GM21526 (cell line): Measurements from ENCODE around the gene BLVRA.
A peak's percentile ranks its signal among the peaks of the same experiment; 100 is the strongest.
"Not testable (repeated sequence)": the region's sequence is repeated elsewhere in the genome, so short reads cannot be mapped to it uniquely, and the experiment has no call there.

Experiments used
- ATAC-seq: cut with Tn5 transposase; IDR thresholded peaks from one replicate; pipeline ENCODE4 v1.9.1; 2021; ENCODE audit warnings: moderate library complexity; ENCODE audit not compliant: unreplicated experiment, low FRiP score

Gene BLVRA, protein sequence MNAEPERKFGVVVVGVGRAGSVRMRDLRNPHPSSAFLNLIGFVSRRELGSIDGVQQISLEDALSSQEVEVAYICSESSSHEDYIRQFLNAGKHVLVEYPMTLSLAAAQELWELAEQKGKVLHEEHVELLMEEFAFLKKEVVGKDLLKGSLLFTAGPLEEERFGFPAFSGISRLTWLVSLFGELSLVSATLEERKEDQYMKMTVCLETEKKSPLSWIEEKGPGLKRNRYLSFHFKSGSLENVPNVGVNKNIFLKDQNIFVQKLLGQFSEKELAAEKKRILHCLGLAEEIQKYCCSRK

DNA sequence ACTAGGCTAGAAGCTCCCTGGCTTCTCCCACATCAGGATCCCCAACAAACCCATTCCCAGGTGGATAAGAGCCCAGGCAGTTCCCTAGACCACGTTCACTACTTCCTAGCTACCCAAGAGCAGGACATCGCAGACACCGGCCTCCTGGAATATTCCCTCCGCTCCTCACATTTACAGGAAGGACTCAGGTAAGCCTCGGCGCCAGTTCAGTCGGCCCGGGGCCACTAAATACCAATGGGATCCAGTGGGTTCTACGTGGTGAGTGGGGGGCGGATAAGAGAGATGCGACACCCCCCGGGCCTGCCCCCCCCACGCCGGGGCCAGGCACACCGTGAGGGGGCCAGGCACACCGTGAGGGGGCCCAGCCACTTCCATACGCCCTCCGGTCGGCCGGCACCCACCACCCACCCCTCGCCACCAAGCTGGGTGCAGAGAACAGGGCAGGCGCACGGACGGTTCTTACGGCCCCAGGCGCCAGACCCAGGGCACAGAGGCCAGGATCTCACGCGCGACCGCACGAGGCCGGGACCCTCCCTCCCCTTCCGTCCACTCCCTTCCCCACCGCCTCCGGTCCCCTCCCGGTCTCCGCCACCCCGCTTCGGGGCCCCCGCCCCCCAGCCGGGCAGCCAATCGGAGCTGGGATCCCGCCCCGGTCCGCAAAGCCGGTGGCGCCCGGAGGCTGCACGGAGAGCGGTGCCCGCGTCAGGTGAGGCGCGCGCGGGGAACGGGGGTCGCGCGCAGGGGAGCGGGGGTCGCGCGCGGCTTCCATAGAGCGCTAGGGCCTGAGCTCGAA lies at the start of gene BLVRA:
Gene BLVRA (plus strand): TSS at position 652 of the 793 bp plus-strand sequence. CDS start 12,479 bp downstream, outside the sequence.
- peak; percentile 65 for ATAC-seq

DNA sequence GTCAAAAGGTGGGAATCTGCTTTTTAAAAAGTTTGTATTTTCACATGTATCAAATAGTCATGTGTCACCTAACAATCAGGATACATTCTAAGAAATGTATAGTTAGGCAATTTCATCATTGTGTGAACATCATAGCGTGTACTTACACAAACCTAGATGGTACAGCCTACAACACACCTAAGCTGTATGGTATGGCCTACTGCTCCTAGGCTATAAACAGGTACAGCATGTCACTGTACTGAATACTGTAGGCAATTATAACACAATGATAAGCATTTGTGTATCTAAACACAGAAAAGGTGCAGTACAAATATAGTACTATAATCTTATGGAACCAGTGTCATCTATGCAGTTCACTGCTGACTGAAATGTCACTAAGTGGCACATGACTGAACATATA lies 47.0 kb upstream of the BLVRA start:
- no peak for ATAC-seq

DNA sequence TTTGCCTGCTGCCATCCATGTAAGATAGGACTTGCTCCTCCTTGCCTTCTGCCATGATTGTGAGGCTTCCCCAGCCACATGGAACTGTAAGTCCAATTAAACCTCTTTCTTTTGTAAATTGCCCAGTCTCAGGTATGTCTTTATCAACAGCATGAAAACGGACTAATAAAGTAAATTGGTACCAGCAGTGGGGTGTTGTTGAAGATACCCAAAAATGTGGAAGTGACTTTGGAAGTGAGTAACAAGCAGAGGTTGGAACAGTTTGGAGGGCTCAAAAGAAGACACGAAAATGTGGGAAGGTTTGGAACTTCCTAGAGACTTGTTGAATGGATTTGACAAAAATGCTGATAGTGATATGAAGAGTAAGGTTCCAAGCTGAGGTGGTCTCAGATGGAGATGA lies 42.5 kb upstream of the BLVRA start:
- not testable (repeated sequence) for ATAC-seq

DNA sequence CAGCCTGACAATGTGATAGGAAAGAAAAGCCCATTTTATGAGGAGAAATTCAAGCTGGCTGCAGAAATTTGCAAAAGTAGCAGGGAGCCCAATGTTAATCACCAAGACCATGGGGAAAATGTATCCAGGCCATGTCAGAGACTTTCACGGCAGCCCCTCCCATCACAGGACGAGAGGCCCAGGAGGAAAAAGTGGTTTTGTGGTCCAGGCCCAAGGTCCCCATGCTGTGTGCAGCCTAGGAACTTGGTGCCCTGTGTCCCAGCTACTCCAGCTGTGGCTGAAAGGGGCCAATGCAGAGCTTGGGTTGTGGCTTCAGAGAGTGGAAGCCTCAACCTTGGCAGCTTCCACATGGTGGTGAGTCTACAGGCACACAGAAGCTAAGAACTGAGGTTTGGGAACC lies 41.9 kb upstream of the BLVRA start:
- ATAC-seq, result no peak

DNA sequence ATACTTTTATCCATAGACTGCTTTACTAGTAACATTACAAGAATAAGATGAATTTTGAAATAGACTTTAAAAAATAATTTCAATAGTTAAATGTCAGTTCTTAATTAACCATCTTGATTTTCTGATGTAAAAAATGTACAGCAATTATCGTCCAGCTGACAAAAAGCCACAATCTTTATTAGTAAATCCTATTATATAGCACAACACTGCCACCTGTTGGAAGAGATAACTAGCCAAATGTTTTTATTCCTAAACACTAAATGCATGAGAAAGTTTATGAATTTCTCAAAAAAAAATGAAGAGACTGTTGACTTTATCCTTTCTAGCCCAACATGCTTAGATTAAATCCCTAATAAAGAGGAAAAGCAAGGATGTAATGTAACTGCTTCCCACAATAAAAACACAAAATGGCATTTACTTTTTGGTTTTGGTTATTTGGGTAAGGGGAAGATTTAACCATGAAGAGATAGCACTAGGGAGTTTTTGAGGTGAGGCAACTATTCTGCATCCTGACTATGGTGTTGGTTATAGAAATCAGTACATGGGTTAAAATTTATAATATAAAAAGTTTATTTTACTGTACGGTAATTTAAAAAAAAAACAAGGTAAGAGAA lies 37.2 kb upstream of the BLVRA start:
- no peak for ATAC-seq

DNA sequence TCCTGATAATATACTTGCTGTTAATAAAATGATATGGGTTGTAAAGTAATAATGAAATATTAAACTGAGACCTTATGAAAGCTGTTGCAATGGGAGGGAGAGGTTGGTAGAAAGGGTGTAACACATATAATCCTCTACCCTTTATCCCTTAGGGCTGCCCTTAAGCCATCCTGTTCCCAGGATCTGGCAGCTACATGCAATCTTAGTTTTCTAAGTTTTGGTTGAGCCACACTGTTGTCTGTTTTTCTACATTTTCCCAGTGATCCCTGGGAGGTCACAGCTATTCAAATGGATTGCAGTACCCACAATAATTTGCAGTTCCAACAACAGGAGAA lies 35.5 kb upstream of the BLVRA start:
- no peak for ATAC-seq

DNA sequence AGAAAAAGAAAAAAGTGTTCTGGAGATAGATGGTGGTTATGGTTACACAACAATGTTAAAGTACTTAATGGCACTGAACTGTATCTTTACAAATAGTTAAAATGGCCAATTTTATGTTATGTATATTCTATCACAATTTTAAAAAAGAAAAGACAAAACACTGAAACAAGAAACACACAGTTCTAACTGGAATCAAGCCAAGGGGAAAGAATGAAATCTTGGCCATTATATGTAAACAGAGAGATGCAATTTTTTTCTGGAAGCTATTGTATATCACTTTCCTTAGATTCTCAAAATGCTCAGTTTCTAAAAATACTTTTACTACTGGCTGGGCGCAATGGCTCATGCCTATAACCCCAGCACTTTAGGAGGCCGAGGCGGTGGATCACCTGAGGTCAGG lies 33.2 kb upstream of the BLVRA start:
- ATAC-seq, result no peak

DNA sequence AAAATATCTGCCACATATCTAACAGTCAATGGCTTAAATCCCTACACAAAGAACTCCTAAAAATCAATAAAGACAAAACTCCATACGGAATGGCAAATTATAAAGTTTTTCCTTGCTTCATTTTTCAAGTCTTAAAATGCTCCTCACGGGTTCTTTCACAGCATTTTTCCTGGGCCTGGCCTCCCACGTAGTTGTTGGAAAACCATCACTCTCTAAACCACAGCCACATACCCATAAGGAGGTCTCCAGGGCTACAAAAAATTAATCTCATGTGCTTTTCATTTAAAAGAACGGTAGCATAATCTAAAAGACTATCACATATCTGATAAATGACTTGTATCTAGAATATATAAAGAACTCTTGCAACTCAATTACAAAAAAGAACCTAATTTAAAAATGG lies 32.0 kb upstream of the BLVRA start:
- ATAC-seq, result no peak

DNA sequence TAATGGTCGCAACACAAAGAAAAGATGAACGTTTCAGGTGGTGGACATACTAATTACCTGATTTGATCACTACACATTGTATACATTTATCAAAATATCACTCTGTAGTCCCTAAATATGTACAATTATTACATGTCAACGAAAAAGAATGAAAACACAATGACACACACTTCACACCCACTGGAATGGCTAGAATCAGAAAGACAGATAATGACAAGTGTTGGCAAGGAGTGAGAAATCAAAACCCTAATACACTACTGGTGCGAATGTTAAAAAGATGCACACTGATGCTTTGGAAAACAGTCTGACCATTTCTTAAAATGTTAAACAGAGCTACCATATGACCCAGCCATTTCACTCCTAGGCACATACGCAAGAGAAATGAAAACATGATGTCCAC lies 31.5 kb upstream of the BLVRA start:
- no peak for ATAC-seq

DNA sequence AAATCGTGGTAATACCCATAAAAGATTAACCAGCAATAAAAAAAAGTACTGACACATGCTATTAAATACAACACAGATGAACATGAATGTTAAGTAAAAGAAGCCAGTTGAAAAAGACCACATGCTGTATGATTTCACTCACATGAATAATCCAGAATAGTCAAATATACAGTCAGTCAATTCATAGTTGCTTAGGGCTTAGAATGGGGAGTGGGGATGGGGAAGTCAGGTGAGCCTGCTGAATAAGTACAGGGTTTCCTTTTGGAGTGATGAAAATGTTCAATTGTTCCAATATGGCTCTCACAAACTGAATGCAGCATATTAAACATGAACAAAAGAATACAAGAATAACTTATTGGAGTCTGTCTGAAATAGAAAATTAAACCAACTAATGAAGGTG lies 31.0 kb upstream of the BLVRA start:
- ATAC-seq, result no peak

DNA sequence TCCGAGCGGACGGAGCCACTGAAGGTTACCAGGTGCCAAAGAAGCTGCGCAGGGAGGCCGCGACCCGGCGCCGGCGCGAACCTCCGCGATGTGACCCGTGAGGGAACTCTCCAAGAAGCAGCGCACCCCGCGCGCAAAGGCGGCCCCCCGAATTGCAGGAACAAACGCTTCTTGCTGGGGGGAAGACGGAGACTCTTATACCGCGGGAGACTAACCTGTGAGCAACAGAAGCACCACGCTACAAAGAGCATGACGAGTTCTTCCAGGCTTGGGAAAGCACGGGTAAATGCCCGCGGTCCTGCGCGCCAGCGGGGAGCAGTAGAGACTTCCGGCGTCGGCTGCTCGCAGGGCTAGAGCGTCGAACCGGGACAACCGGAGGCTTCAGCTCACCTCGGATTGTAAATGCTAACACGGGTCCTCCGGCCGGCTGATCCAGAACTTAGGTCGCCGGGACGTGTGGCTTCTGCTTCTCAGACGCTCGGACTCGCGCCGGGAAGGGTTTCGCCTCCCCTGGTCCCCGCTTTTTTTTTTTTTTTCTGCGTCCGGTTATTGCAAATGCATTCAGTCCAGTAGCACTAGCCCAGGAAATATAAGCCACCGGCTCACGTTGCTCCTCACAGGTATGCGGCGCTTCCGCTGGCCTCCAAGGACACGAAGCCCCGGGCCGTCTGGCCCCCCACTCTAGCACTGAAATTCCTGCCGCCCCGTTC lies 29.1 kb upstream of the BLVRA start, which contains the start of gene COA1:
Gene COA1 (minus strand): TSS at position 310 of the 710 bp plus-strand sequence. CDS start 80,909 bp downstream, outside the sequence.
- ATAC-seq, result peak; percentile 61

DNA sequence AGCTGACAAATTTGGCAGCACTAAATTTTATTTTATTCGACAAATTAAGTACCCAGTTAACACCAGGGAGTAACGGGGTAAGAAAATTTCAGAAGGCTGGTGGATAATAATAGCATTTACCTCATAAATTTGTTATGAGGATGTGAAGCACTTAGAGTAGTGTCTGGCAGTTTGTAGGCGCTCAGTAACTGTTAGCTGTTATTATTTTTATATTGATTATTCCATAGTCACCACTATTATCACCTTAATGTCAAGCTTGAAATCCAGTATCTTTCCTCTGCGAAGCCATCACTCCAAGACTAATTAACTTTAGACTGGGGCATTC lies 28.6 kb upstream of the BLVRA start:
- ATAC-seq, result peak; percentile 16

DNA sequence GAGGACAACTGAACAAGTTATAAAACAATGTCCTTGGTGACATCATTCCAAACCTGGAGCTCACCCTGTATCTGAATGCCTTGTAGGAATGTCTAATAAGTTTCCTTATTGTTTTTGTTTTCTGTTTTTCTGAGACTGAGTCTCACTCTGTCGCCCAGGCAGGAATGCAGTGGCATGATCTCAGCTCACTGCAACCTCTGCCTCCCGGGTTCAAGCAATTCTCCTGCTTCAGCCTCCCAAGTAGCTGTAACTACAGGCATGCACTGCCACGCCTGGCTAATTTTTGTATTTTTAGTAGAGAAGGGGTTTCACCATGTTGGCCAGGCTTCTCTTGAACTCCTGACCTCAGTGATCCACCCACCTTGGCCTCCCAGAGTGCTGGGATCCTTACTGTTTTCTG lies 27.0 kb upstream of the BLVRA start:
- ATAC-seq, result not testable (repeated sequence)

DNA sequence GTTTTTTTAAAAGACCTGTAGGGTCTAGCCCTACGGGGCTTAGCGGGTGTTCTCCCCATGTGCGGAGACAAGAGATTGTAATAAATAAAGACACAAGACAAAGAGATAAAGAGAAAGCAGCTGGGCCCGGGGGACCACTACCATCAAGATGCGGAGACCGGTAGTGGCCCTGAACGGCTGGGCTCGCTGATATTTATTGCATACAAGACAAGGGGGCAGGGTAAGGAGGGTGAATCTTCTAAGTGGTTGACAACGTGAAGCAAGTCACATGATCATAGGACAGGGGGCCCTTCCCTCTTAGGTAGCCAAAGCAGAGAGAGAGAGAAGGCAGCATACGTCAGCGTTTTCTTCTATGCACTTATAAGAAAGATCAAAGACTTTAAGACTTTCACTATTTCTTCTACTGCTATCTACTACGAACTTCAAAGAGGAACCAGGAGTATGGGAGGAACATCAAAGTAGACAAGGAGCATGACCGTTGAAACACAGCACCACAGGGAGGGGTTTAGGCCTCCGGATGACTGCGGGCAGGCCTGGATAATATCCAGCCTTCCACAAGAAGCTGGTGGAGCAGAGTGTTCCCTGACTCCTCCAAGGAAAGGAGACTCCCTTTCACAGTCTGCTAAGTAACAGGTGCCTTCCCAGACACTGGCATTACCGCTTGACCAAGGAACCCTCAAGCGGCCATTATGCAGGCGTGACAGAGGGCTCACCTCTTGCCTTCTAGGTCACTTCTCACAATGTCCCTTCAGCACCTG lies 23.7 kb upstream of the BLVRA start:
- not testable (repeated sequence) for ATAC-seq

DNA sequence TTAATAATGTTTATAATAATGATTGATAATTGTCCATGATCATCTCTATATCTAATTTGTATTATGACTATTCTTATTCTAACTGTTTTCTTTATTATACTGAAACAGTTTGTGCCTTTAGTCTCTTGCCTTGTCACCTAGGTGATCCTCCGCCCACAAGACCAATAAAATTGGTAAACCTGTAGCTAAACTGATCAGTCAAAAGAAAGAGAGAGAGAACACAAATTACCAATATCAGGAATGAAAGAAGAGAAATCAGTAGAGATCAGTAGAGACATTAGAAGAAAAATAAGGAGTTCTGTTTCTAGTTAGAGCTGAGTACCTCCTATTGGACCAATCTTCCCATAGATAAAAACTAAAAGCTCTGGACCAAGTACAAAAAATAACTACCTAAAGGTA lies 23.1 kb upstream of the BLVRA start:
- ATAC-seq, result peak; percentile 12

DNA sequence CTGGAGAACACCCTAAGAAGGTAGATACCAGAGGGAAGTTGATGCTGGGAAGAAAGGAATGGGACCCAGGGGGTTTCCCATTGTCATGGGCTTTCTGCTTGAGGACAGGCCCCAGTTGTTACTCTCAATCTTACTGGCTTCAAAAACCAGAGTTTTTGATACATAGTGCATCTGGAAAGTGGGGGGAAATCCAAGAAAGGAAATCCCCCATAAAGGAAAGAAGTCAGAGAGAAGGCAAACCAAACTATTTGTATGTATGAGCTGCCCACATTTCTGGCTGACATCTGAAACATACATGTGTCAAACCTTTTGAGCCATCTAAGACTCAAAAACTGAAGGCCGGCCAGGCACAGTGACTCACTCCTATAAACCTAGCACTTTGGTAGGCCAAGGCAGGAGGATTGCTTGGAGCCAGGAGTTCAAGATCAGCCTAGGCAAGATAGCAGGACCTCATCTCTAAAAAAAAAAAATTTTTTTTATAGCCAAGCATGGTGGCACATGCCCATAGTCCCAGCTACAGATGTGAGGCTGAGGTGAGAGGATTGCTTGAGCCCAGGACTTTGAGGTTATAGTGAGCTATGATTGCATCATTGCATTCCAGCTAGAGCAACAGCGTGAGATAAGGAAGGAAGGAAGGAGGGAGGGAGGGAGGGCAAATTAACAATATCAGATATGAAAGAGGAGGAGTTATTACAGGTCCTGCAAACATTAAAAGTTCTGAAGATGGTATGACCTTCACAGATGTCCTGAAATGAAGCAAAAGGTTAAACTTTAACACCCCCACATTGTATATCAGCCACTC lies 22.5 kb upstream of the BLVRA start:
- ATAC-seq, result peak; percentile 50

DNA sequence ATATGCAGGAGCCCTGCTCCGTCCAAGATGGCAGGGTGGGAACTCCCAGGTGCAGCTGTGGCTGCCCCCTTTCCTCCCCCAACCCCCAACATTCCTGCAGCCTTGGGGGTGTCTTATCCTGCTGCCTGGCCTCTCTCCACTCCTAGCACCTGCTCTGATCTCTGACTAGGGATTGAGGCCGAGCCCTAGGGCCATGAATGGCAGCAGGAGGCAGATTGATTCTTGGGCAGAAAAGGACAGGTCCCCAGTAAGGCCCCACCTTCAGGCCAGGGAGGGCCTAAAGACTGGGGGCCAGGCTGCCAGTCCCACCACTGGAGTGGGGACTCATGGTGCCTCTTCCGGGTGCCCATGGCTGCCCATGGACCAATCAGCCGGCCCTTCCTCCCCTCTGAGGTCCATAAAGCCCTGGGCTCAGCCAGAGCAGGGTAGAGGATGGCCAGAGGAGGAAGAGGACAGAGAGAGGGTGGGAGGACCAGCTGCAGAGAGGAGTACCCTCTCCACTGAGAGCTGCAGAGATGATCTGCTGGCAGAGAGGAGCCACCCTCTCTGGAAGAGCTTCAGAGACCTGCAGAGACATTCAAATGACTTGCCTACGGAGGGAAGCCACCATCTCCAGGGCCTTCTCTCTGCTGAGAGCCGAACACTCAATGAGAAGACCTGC lies 20.9 kb upstream of the BLVRA start:
- ATAC-seq, result no peak

DNA sequence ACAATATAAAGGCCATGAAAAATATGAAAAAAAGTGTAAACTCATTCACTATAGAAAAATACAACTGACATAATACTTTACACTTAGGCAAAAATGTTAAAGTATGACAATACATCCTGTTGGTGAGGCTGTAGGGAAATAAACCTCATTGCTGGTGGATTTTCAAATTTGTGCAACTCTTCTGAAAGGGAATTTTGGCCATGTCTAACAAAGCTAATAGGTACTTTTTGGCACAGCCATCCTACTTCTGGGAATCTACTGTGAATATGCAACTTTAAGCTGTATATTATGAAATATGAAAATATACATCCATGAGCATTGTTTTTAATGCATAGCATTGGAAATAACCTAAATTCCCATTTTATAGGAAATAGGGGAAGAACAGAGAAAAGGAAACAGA lies 15.8 kb upstream of the BLVRA start:
- no peak for ATAC-seq
